A549 (cell line): ENCODE results near the gene STYXL1. TPM values are rescaled to one million over a fixed set of nuclear protein-coding genes. Genes with fewer than 3 reads are reported as not detected.

Experiments
- ATAC-seq, 2 experiments: fragments of 200-7000 bp in 1 of 2; fragments of >200 bp in 1 of 2; cut with Nextera tagmentation in 1 of 2; cut with Tn5 transposase in 1 of 2; 3 replicates each; pipeline versions ENCODE4 v1.8.0 to v1.9.1; 2018 to 2020; ENCODE audit warnings: mild to moderate bottlenecking in 1 of 2, moderate library complexity in 1 of 2
- CTCF ChIA-PET: fragments of 300-600 bp; sonication (Branson Sonifier 250); formaldehyde crosslinking; extraction: SDS; loops from one replicate; lab custom pipeline; 2021; ENCODE audit warnings: antibody characterized with exemption, inconsistent platforms; lab: Yijun Ruan, JAX
- POLR2A ChIA-PET: fragments of 350-600 bp; formaldehyde crosslinking; extraction: SDS; loops from one replicate; lab custom pipeline; 2021; ENCODE audit warnings: antibody characterized with exemption, inconsistent platforms; lab: Yijun Ruan, JAX
- DNase-seq, 2 experiments: peaks; one replicate each; pipeline versions ENCODE4 v3.0.0 to v3.0.0-alpha.2; 2011 to 2016; ENCODE audit warnings: low read depth in 1 of 2, low spot score in 1 of 2
- FAIRE-seq: peaks from 2 replicates; lab custom pipeline; 2011; peaks lifted over from hg19 to GRCh38; lab: Jason Lieb, UNC
- H3K27ac ChIP-seq, 2 experiments: fragments of >200 bp; sonication (Bioruptor Twin); formaldehyde crosslinking; 3 replicates each; pipeline ENCODE4 v1.5.1; 2016 to 2017
- H3K4me1 ChIP-seq: fragments of >200 bp; sonication (Bioruptor Twin); formaldehyde crosslinking; 3 replicates; pipeline ENCODE4 v1.6.1; 2016
- H3K4me2 ChIP-seq: fragments of >200 bp; sonication (Bioruptor Twin); formaldehyde crosslinking; 3 replicates; pipeline ENCODE4 v1.6.1; 2016
- H3K4me3 ChIP-seq: fragments of >200 bp; sonication (Bioruptor Twin); formaldehyde crosslinking; 3 replicates; pipeline ENCODE4 v1.5.1; 2016
- H3K9me3 ChIP-seq: fragments of >200 bp; sonication (Bioruptor Twin); formaldehyde crosslinking; 3 replicates; pipeline ENCODE4 v1.6.1; 2016
- CBX2 ChIP-seq: fragments of 200-600 bp; sonication (generic); IDR thresholded peaks from 2 replicates; pipeline ENCODE4 v1.6.1; 2016; ENCODE audit warnings: low read depth, mild to moderate bottlenecking, borderline replicate concordance
- CEBPB ChIP-seq, 2 experiments: fragments of >200 bp in 1 of 2; sonication (Bioruptor Twin) in 1 of 2; formaldehyde crosslinking in 1 of 2; IDR thresholded peaks; 2 replicates each; pipeline ENCODE4 v1.6.1; 2012 to 2016
- CTCF ChIP-seq: fragments of >200 bp; sonication (Bioruptor Twin); formaldehyde crosslinking; IDR thresholded peaks from 3 replicates; pipeline ENCODE4 v1.5.1; 2016
- E2F6 ChIP-seq: IDR thresholded peaks from 2 replicates; pipeline ENCODE4 v1.6.1; 2012; ENCODE audit warnings: low read depth, borderline replicate concordance
- GATA3 ChIP-seq: IDR thresholded peaks from 2 replicates; pipeline ENCODE4 v1.6.1; 2012; ENCODE audit warnings: borderline replicate concordance
- HES2 ChIP-seq: fragments of >200 bp; sonication (Bioruptor Twin); formaldehyde crosslinking; IDR thresholded peaks from 2 replicates; pipeline ENCODE4 v1.6.1; 2016
- HEYL ChIP-seq: fragments of 250-450 bp; sonication (Bioruptor Pico); IDR thresholded peaks from 2 replicates; pipeline ENCODE4 v1.8.0; 2021; ENCODE audit warnings: mild to moderate bottlenecking, moderate library complexity
- HOXA7 ChIP-seq: fragments of 250-450 bp; sonication (Bioruptor Pico); IDR thresholded peaks from 2 replicates; pipeline ENCODE4 v1.5.0; 2020; ENCODE audit warnings: mild to moderate bottlenecking, moderate library complexity
- KDM1A ChIP-seq: fragments of 200-600 bp; sonication (generic); IDR thresholded peaks from 2 replicates; pipeline ENCODE4 v1.6.1; 2016; ENCODE audit warnings: low read depth, mild to moderate bottlenecking
- MAX ChIP-seq: IDR thresholded peaks from 2 replicates; pipeline ENCODE4 v1.6.1; 2012
- MYC ChIP-seq: IDR thresholded peaks from 2 replicates; pipeline ENCODE4 v1.6.1; 2012; ENCODE audit warnings: mild to moderate bottlenecking, inconsistent platforms, low read length, improper control_type of control experiment, borderline replicate concordance
- PHF8 ChIP-seq: fragments of 200-600 bp; sonication (generic); IDR thresholded peaks from 2 replicates; pipeline ENCODE4 v1.6.1; 2016; ENCODE audit warnings: low read depth, mild to moderate bottlenecking, antibody characterized with exemption, moderate library complexity, borderline replicate concordance
- RARB ChIP-seq: fragments of 250-450 bp; sonication (Bioruptor Pico); IDR thresholded peaks from 2 replicates; pipeline ENCODE4 v1.8.0; 2021; ENCODE audit warnings: mild to moderate bottlenecking, moderate library complexity
- RCOR1 ChIP-seq: fragments of 150-350 bp; IDR thresholded peaks from 2 replicates; pipeline ENCODE4 v1.6.1; 2014; ENCODE audit warnings: antibody characterized with exemption, low read length, low read depth
- RNF2 ChIP-seq: fragments of 200-600 bp; sonication (generic); IDR thresholded peaks from 2 replicates; pipeline ENCODE4 v1.6.1; 2016; ENCODE audit warnings: low read depth, mild to moderate bottlenecking, antibody characterized with exemption, moderate library complexity, borderline replicate concordance
- SMC3 ChIP-seq: fragments of >200 bp; sonication (Bioruptor Twin); formaldehyde crosslinking; IDR thresholded peaks from 3 replicates; pipeline ENCODE4 v1.6.1; 2018; ENCODE audit warnings: inconsistent platforms
- TP53 ChIP-seq: fragments of 250-450 bp; sonication (Bioruptor Pico); IDR thresholded peaks from 2 replicates; pipeline ENCODE4 v1.5.0; 2021; ENCODE audit warnings: mild to moderate bottlenecking, moderate library complexity
- ZSCAN20 ChIP-seq: fragments of 250-450 bp; sonication (Bioruptor Pico); IDR thresholded peaks from 2 replicates; pipeline ENCODE4 v1.8.0; 2022; ENCODE audit warnings: mild to moderate bottlenecking, moderate library complexity
- WGBS: methylation state at CpG from one replicate; pipeline ENCODE4 v1.1.6; 2017; ENCODE audit errors: missing lambda C conversion rate; 5-methylcytosine and 5-hydroxymethylcytosine counted together
- polyA plus RNA-seq, 4 experiments: library from polyadenylated mRNA; depleted of rRNA in 3 of 4; stranded (reverse); fragments of >200 nt; fragmentation: RNase III in 1 of 4; extraction: RNeasy Plus Mini Kit Qiagen cat#74134 plus additional on column Dnase treatment in 1 of 4; gene quantifications; 2 replicates in 3 of 4; 3 replicates in 1 of 4; pipeline ENCODE4 v1.2.3, GENCODE V29; 2011 to 2017

The STYXL1 gene
- polyA plus RNA-seq, 2 of the 4 experiments (the other 2 are of a cell fraction): 36.0 to 76.8 TPM

- POLR2A ChIA-PET: interaction anchor here (0.7 kb wide), 1 partner anchor 77 kb away, joined by 4 read pairs; no protein-coding TSS in a partner anchor
- DNase-seq (no peak), ATAC-seq (no peak), FAIRE-seq (no peak)
- H3K9me3 ChIP-seq: no peaks in the 10 kb centered on the region
- CTCF ChIA-PET: interaction anchor here (0.8 to 1.9 kb wide), 3 partner anchors 10 to 62 kb away, joined by 3 to 5 read pairs (median 4); no protein-coding TSS in a partner anchor
- H3K4me3 ChIP-seq: no peak overlapping the region
- no peak for TF ChIP-seq E2F6
- no peak for TF ChIP-seq RNF2
- TF ChIP-seq ZSCAN20 (CRISPR knock-in tag): no peak
- no peak for TF ChIP-seq GATA3
- peak overlapping the region in 1 of 2 experiments; percentile 78; a peak in 2 of 6 replicates for H3K27ac ChIP-seq
- WGBS: 91% methylated on average over 9 of the region's 9 CpGs
- peaks cover 38% of the 10 kb centered on the region for H3K4me1 ChIP-seq
- H3K4me2 ChIP-seq: peak overlapping the region; percentile 45; the same call in 1 of the 3 replicates
These were observed 56.2 kb downstream of the STYXL1 start for GRCh38 chr7:75991531-75992082.

GRCh38 chr7:75989500-75990388 lies 58.1 kb downstream of the STYXL1 start:
- H3K4me3 ChIP-seq: no peak overlapping the region
- POLR2A ChIA-PET: interaction anchor here (1.1 kb wide), 1 partner anchor 74 kb away, joined by 3 read pairs; no protein-coding TSS in a partner anchor
- DNase-seq (no peak), FAIRE-seq (no peak), ATAC-seq (no peak)
- peak overlapping the region; percentile 43 to 78; a peak in 3 of 6 replicates for H3K27ac ChIP-seq
- H3K9me3 ChIP-seq: no peaks in the 10 kb centered on the region
- H3K4me2 ChIP-seq: peak overlapping the region; percentile 50; the same call in 2 of the 3 replicates
- H3K4me1 ChIP-seq: peaks cover 35% of the 10 kb centered on the region
- CTCF ChIA-PET: interaction anchor here (0.6 to 1.9 kb wide), 3 partner anchors 30 to 437 kb away, joined by 3 to 7 read pairs (median 4); no protein-coding TSS in a partner anchor
- 77% methylated on average over 21 of the region's 21 CpGs for WGBS
- TF ChIP-seq MYC: no peak
- TF ChIP-seq CEBPB (IDR thresholded peaks at IDR 0.05): no peak

GRCh38 chr7:75988568-75989499 lies 59.0 kb downstream of the STYXL1 start:
- peak overlapping the region; percentile 43 to 78; a peak in 3 of 6 replicates for H3K27ac ChIP-seq
- WGBS: 42% methylated on average over 12 of the region's 31 CpGs
- ATAC-seq: no peak
- no peak for FAIRE-seq
- peaks cover 35% of the 10 kb centered on the region for H3K4me1 ChIP-seq
- H3K9me3 ChIP-seq: no peaks in the 10 kb centered on the region
- peak overlapping the region; percentile 50; the same call in 2 of the 3 replicates for H3K4me2 ChIP-seq
- ChIA-PET POLR2A (interaction anchor here (1.1 kb wide), 1 partner anchor 73 kb away, joined by 3 read pairs; no protein-coding TSS in a partner anchor), CTCF (interaction anchor here (0.6 to 1.9 kb wide), 2 partner anchors 31 to 436 kb away, joined by 3 to 7 read pairs; no protein-coding TSS in a partner anchor)
- H3K4me3 ChIP-seq: no peak overlapping the region
- DNase-seq: no peak
- TF ChIP-seq CEBPB (IDR thresholded peaks at IDR 0.05) (no peak), CTCF (no peak), HOXA7 (no peak), HEYL (no peak), SMC3 (no peak), CBX2 (no peak), RCOR1 (no peak), HES2 (no peak), PHF8 (no peak), MYC (no peak), MAX (no peak), TP53 (CRISPR knock-in tag) (no peak), KDM1A (no peak), RARB (no peak)
